ENCODE data around the gene RCCD1.
A peak's percentile ranks its signal among the peaks of the same experiment; 100 is the strongest.

The RCCD1 gene

DNA sequence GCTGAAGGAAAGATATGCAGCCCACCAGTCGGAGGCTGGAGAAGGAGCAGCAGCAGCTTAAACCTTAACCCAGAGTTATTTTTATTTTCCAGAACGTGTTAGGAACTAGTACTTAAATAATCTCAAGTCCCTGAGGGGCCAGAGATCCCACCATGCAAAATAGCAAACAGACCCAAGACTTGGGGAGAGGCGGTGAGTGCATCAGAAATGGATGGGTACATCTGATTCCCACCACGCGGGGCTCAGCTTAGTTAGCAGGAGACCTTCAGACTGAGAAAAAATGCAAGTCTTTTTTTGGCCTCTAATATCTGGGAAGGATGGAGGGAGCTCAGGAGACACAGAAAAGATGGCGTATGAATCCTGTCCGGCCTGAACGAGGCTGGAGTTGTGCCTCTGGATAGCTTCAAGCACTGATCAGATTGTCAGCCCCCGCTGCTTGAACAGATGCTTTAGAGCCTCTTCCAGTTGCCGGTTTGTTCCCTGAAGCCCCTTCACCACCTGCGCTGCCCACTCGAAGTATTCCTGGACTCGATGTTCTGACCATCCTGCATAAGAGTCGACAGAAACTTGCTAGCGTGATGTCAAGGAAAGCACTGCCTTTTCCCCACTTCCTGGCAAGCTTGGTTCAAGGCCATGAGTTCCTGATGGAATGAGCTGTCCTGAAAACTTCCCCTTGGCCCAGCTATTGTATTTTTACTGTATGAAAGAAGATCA lies 23.7 kb upstream of the RCCD1 start:
- Histone ChIP-seq H3K79me2 (ENCODE audit: control insufficient read depth, insufficient read depth, low read length) (no peaks in the 10 kb centered on the region), H3K27me3 (ENCODE audit: insufficient read depth, low read length, poor library complexity) (no peaks in the 10 kb centered on the region), H4K8ac (ENCODE audit: low read depth, low read length) (no peak overlapping the region), H2BK5ac (ENCODE audit: low read length) (no peak overlapping the region), H3K4me1 (ENCODE audit: control insufficient read depth, low read depth, low read length) (peaks cover 1% of the 10 kb centered on the region), H3K9ac (ENCODE audit: low read length) (no peak overlapping the region), H2AK5ac (ENCODE audit: low read length) (no peak overlapping the region), H3K23ac (ENCODE audit: low read length) (no peak overlapping the region), H4K5ac (ENCODE audit: low read length) (no peak overlapping the region), H3K56ac (ENCODE audit: low read length) (no peak overlapping the region), H3K4me2 (ENCODE audit: low read length) (no peak overlapping the region), H3K36me3 (ENCODE audit: control insufficient read depth, insufficient read depth, low read length) (no peaks in the 10 kb centered on the region), H3K18ac (ENCODE audit: low read length) (no peak overlapping the region), H3K27ac (ENCODE audit: low read depth, low read length) (no peak overlapping the region), H3K4me3 (ENCODE audit: low read length) (no peak overlapping the region), H2BK15ac (replicated peaks; ENCODE audit: low read depth) (no peak overlapping the region), H3K4ac (ENCODE audit: low read depth, low read length) (no peak overlapping the region), H2BK120ac (ENCODE audit: low read depth, low read length) (no peak overlapping the region), H3K79me1 (ENCODE audit: low read length) (peaks cover 3% of the 10 kb centered on the region)
- DNase-seq: no peak
- WGBS (ENCODE audit: extremely low coverage, insufficient coverage, low lambda C conversion rate): no CpG with 5 or more reads among the region's 15 CpGs

DNA sequence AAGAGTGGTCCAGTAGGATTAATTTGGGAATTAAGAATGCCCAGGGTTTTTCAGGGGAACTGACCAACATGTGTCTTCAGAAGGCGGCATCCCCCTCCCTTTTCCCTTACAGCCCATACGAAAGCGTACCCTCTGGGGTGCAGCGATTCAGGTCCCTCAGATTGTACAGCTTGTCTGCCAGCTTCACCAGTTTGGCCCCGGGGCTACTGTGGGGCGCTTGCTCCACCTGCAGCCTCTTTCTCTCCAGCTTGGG lies 23.2 kb upstream of the RCCD1 start:
- Histone ChIP-seq H3K27ac (ENCODE audit: low read depth, low read length) (no peak overlapping the region), H3K4me1 (ENCODE audit: control insufficient read depth, low read depth, low read length) (peaks cover 1% of the 10 kb centered on the region), H2BK15ac (replicated peaks; ENCODE audit: low read depth) (no peak overlapping the region), H3K23ac (ENCODE audit: low read length) (no peak overlapping the region), H3K4ac (ENCODE audit: low read depth, low read length) (no peak overlapping the region), H4K8ac (ENCODE audit: low read depth, low read length) (no peak overlapping the region), H3K18ac (ENCODE audit: low read length) (no peak overlapping the region), H3K36me3 (ENCODE audit: control insufficient read depth, insufficient read depth, low read length) (no peaks in the 10 kb centered on the region), H3K4me3 (ENCODE audit: low read length) (no peak overlapping the region), H3K79me2 (ENCODE audit: control insufficient read depth, insufficient read depth, low read length) (no peaks in the 10 kb centered on the region), H3K79me1 (ENCODE audit: low read length) (peaks cover 4% of the 10 kb centered on the region), H3K56ac (ENCODE audit: low read length) (no peak overlapping the region), H3K27me3 (ENCODE audit: insufficient read depth, low read length, poor library complexity) (no peaks in the 10 kb centered on the region), H2BK5ac (ENCODE audit: low read length) (no peak overlapping the region), H4K5ac (ENCODE audit: low read length) (no peak overlapping the region), H3K4me2 (ENCODE audit: low read length) (no peak overlapping the region), H2AK5ac (ENCODE audit: low read length) (no peak overlapping the region), H3K9ac (ENCODE audit: low read length) (no peak overlapping the region), H2BK120ac (ENCODE audit: low read depth, low read length) (no peak overlapping the region)
- WGBS (ENCODE audit: extremely low coverage, insufficient coverage, low lambda C conversion rate): no CpG with 5 or more reads among the region's 6 CpGs
- DNase-seq: no peak

DNA sequence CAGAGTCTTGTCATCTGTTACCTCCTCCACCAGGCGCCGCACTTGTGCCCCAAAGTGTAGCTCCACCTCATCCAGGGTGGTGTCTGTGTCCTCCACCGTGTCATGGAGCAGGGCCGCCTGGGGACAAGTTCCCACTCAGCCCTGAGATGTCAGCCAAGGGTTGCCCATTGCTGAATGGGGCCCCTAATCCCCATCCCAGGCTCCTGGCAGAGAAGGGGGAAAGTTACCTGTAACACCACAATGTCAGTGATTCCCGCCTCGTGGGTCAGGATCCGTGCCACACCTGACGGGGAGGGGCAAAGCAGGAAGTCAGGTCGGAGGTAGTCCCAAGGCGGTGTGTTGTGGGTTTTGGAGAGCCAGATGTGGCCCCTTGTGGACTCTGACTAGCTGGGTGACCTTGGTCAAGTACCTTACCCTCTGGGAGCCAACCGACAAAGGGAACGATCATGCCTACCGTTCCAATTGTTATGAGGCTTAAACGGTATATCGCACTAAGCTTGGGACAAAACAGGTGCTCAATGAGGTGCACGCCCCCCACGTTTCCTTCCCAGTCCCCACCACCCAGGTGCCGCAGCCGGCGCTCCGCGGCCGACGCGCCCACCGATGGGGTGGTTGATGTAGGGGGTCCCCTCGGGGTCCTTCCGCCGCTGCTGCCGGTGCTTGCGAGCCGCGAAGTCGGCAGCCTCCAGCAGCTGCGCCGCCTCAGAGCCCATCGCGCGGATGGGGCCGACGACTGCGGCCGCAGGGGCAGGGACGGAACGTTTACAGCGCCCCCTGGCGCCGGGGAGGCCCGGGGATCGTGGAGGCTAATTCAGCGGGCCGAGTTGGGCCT lies 22.6 kb upstream of the RCCD1 start, which contains the start of gene HDDC3:
HDDC3 (minus strand) TSS at position 722 of the 832 bp plus-strand sequence; CDS start at position 713, 9 bp downstream.
- no peak within 1 kb of the TSS for H3K27ac ChIP-seq (ENCODE audit: low read depth, low read length)
- H3K36me3 ChIP-seq (ENCODE audit: control insufficient read depth, insufficient read depth, low read length): no peaks in the 10 kb centered on the region
- H3K18ac ChIP-seq (ENCODE audit: low read length): no peak within 1 kb of the TSS
- no peak within 1 kb of the TSS for H2BK15ac ChIP-seq (replicated peaks; ENCODE audit: low read depth)
- peaks cover 4% of the 10 kb centered on the region for H3K79me1 ChIP-seq (ENCODE audit: low read length)
- WGBS (ENCODE audit: extremely low coverage, insufficient coverage, low lambda C conversion rate): no CpG with 5 or more reads among the region's 52 CpGs
- H3K4me1 ChIP-seq (ENCODE audit: control insufficient read depth, low read depth, low read length): peaks cover 1% of the 10 kb centered on the region
- peak within 1 kb of the TSS; percentile 73 for H3K56ac ChIP-seq (ENCODE audit: low read length)
- H2AK5ac ChIP-seq (ENCODE audit: low read length): no peak within 1 kb of the TSS
- no peaks in the 10 kb centered on the region for H3K79me2 ChIP-seq (ENCODE audit: control insufficient read depth, insufficient read depth, low read length)
- no peak within 1 kb of the TSS for H2BK120ac ChIP-seq (ENCODE audit: low read depth, low read length)
- H3K4me3 ChIP-seq (ENCODE audit: low read length): peak within 1 kb of the TSS; percentile 47
- no peak within 1 kb of the TSS for H3K4ac ChIP-seq (ENCODE audit: low read depth, low read length)
- peak within 1 kb of the TSS; percentile 62 for H3K9ac ChIP-seq (ENCODE audit: low read length)
- H3K23ac ChIP-seq (ENCODE audit: low read length): no peak within 1 kb of the TSS
- no peak within 1 kb of the TSS for H4K5ac ChIP-seq (ENCODE audit: low read length)
- H2BK5ac ChIP-seq (ENCODE audit: low read length): no peak within 1 kb of the TSS
- H4K8ac ChIP-seq (ENCODE audit: low read depth, low read length): no peak within 1 kb of the TSS
- H3K4me2 ChIP-seq (ENCODE audit: low read length): peak within 1 kb of the TSS; percentile 82
- H3K27me3 ChIP-seq (ENCODE audit: insufficient read depth, low read length, poor library complexity): no peaks in the 10 kb centered on the region
- peak; percentile 94 for DNase-seq

DNA sequence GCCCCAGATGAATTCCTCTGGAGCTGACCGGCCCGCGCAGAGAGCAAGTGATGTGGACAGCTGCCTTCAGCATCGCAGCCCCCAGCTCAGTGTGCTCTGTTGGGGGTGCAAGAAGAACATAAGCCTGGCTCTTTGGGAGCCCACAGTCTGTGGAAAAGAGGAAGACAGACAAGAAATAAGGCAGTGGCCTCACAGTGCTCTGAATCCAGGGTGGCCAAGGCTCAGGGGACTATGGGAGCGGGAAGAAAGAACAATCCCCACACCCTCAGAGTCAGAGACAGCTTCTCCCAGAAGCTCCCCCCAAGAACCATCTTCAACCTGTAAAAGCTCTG lies 22.1 kb upstream of the RCCD1 start:
- DNase-seq: no peak
- Histone ChIP-seq H3K4ac (ENCODE audit: low read depth, low read length) (no peak overlapping the region), H3K27ac (ENCODE audit: low read depth, low read length) (no peak overlapping the region), H3K9ac (ENCODE audit: low read length) (peak overlapping the region; percentile 54), H2BK120ac (ENCODE audit: low read depth, low read length) (no peak overlapping the region), H3K79me2 (ENCODE audit: control insufficient read depth, insufficient read depth, low read length) (no peaks in the 10 kb centered on the region), H2AK5ac (ENCODE audit: low read length) (no peak overlapping the region), H2BK15ac (replicated peaks; ENCODE audit: low read depth) (no peak overlapping the region), H3K27me3 (ENCODE audit: insufficient read depth, low read length, poor library complexity) (no peaks in the 10 kb centered on the region), H3K79me1 (ENCODE audit: low read length) (peaks cover 4% of the 10 kb centered on the region), H3K4me3 (ENCODE audit: low read length) (no peak overlapping the region), H3K4me2 (ENCODE audit: low read length) (no peak overlapping the region), H3K36me3 (ENCODE audit: control insufficient read depth, insufficient read depth, low read length) (no peaks in the 10 kb centered on the region), H4K5ac (ENCODE audit: low read length) (no peak overlapping the region), H3K23ac (ENCODE audit: low read length) (no peak overlapping the region), H3K4me1 (ENCODE audit: control insufficient read depth, low read depth, low read length) (peaks cover 1% of the 10 kb centered on the region), H3K56ac (ENCODE audit: low read length) (peak overlapping the region; percentile 73), H4K8ac (ENCODE audit: low read depth, low read length) (no peak overlapping the region), H3K18ac (ENCODE audit: low read length) (no peak overlapping the region), H2BK5ac (ENCODE audit: low read length) (no peak overlapping the region)
- no CpG with 5 or more reads among the region's 5 CpGs for WGBS (ENCODE audit: extremely low coverage, insufficient coverage, low lambda C conversion rate)

DNA sequence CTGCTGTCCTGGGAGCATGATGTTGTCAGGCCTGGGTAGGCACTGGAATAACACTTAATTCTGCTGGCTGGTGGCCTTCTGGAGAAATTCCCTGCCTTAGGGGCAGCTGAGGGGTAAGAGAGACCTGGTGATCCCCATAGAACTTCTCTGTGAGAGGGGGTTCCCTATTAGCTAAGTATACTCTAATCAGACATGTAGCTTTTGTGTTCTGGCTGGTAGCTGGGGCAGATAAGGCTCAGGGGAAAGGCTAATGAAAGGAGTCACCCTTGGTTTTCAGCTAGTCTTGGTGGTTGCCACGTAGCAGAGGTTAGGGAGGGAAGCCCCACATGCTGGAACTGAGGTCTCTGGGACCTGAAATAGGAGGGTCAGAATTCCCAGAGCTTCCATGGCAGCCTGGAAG lies 21.4 kb upstream of the RCCD1 start:
- WGBS (ENCODE audit: extremely low coverage, insufficient coverage, low lambda C conversion rate): no CpG with 5 or more reads among the region's 1 CpG

More for the DNA sequence above, 21.4 kb upstream of the RCCD1 start:
- peaks cover 4% of the 10 kb centered on the region for H3K79me1 ChIP-seq (ENCODE audit: low read length)
- H3K79me2 ChIP-seq (ENCODE audit: control insufficient read depth, insufficient read depth, low read length): no peaks in the 10 kb centered on the region
- H3K4me2 ChIP-seq (ENCODE audit: low read length): no peak overlapping the region
- no peak overlapping the region for H2AK5ac ChIP-seq (ENCODE audit: low read length)
- no peak overlapping the region for H2BK15ac ChIP-seq (replicated peaks; ENCODE audit: low read depth)
- no peak for DNase-seq
- no peak overlapping the region for H2BK120ac ChIP-seq (ENCODE audit: low read depth, low read length)
- no peak overlapping the region for H4K5ac ChIP-seq (ENCODE audit: low read length)
- no peak overlapping the region for H3K9ac ChIP-seq (ENCODE audit: low read length)
- H3K4ac ChIP-seq (ENCODE audit: low read depth, low read length): no peak overlapping the region
- H3K23ac ChIP-seq (ENCODE audit: low read length): no peak overlapping the region
- no peak overlapping the region for H3K27ac ChIP-seq (ENCODE audit: low read depth, low read length)
- H4K8ac ChIP-seq (ENCODE audit: low read depth, low read length): no peak overlapping the region
- no peaks in the 10 kb centered on the region for H3K27me3 ChIP-seq (ENCODE audit: insufficient read depth, low read length, poor library complexity)
- H2BK5ac ChIP-seq (ENCODE audit: low read length): no peak overlapping the region
- H3K4me3 ChIP-seq (ENCODE audit: low read length): no peak overlapping the region
- H3K18ac ChIP-seq (ENCODE audit: low read length): no peak overlapping the region
- no peak overlapping the region for H3K56ac ChIP-seq (ENCODE audit: low read length)
- no peaks in the 10 kb centered on the region for H3K36me3 ChIP-seq (ENCODE audit: control insufficient read depth, insufficient read depth, low read length)
- H3K4me1 ChIP-seq (ENCODE audit: control insufficient read depth, low read depth, low read length): peaks cover 1% of the 10 kb centered on the region
